Right renal pelvis (tissue), 4 donors: ENCODE results near the gene SETX. TPM values are rescaled to one million over a fixed set of nuclear protein-coding genes. Genes with fewer than 3 reads are reported as not detected.
A peak's percentile ranks its signal among the peaks of the same experiment; 100 is the strongest.

Experiments used
- DNase-seq, 4 donors: peaks; one replicate each; pipeline ENCODE4 v3.0.0-alpha.2; 2013; ENCODE audit warnings: low read depth in 4 of 4, low spot score in 3 of 4, missing footprints in 1 of 4
- polyA plus RNA-seq, 4 donors: library from polyadenylated mRNA; unstranded; fragments of 120-200 nt; gene quantifications; one replicate each; pipeline ENCODE4 v1.2.1, GENCODE V29; 2013; ENCODE audit not compliant: insufficient read length in 4 of 4

Gene SETX
- polyA plus RNA-seq, 4 donors = 43.8 to 52.7 (median 46.4) TPM

- DNase-seq = no peak
Measured at GRCh38 chr9:132230605-132231004, 124.2 kb downstream of the SETX start.

- no peak for DNase-seq
Measured at GRCh38 chr9:132228062-132228461, 126.7 kb downstream of the SETX start.

GRCh38 chr9:132226571-132227430, 128.0 kb downstream of the SETX start:
- DNase-seq = no peak

GRCh38 chr9:132224645-132225044, 130.1 kb downstream of the SETX start:
- no peak for DNase-seq

GRCh38 chr9:132221941-132222340, 132.8 kb downstream of the SETX start:
- DNase-seq = no peak

- DNase-seq = no peak
Measured at GRCh38 chr9:132218208-132218607, 136.6 kb downstream of the SETX start.

GRCh38 chr9:132216861-132217619, 137.7 kb downstream of the SETX start:
- no peak for DNase-seq

GRCh38 chr9:132214027-132214622, 140.7 kb downstream of the SETX start:
- peak; percentile 15 to 42 (median 18) for DNase-seq

GRCh38 chr9:132211570-132211969, 143.2 kb downstream of the SETX start:
- no peak for DNase-seq

Other genes with a start within 250 kb of the SETX start
- under 1 TPM; 0.17 to 0.64 (median 0.24) TPM for gene NTNG2, start 192.9 kb downstream of the SETX start, polyA plus RNA-seq
- 10 to 100 TPM; 17.0 to 20.8 (median 20.3) TPM for gene TTF1, start 51.9 kb upstream of the SETX start, polyA plus RNA-seq
- gene CFAP77, start 55.2 kb upstream of the SETX start, polyA plus RNA-seq = 1 to 10 TPM in 1 of 4 donors, under 1 TPM in 3; 0.79 to 2.0 (median 0.91) TPM
- gene BARHL1, start 227.6 kb upstream of the SETX start, polyA plus RNA-seq = not detected